Neural cell (in vitro differentiated cells): ENCODE data around the gene SWI5. TPM values are rescaled to one million over a fixed set of nuclear protein-coding genes. Genes with fewer than 3 reads are reported as not detected.

ENCODE experiments used
- H2AFZ ChIP-seq: fragments of 200-600, 300-800 bp; sonication (generic), shearing (Covaris generic); 2 replicates; pipeline ENCODE4 v1.6.0; 2014; ENCODE audit warnings: low read depth, mild to moderate bottlenecking, antibody characterized with exemption, low read length, moderate library complexity
- H3F3A ChIP-seq: fragments of 200-600 bp; shearing (Covaris generic); 2 replicates; pipeline ENCODE4 v1.6.1; 2016; ENCODE audit warnings: mild to moderate bottlenecking, moderate library complexity, mixed read lengths, antibody characterized with exemption, low read length; ENCODE audit not compliant: insufficient read depth, poor library complexity, severe bottlenecking
- H3K27ac ChIP-seq: fragments of 200-600, 300-800 bp; sonication (generic), shearing (Covaris generic); 2 replicates; pipeline ENCODE4 v1.5.1; 2014; ENCODE audit warnings: mild to moderate bottlenecking, low read length, moderate library complexity
- H3K27me3 ChIP-seq: fragments of 300-800, 200-600 bp; sonication (generic), shearing (Covaris generic); 2 replicates; pipeline ENCODE4 v1.6.0; 2014; ENCODE audit warnings: mild to moderate bottlenecking, low read depth, low read length, moderate library complexity; ENCODE audit not compliant: insufficient read depth
- H3K36me3 ChIP-seq: fragments of 300-800, 200-600 bp; sonication (generic), shearing (Covaris generic); 2 replicates; pipeline ENCODE4 v1.5.1; 2014; ENCODE audit warnings: mild to moderate bottlenecking, antibody characterized with exemption, low read length, moderate library complexity; ENCODE audit not compliant: insufficient read depth
- H3K4me2 ChIP-seq: fragments of 300-800, 200-600 bp; sonication (generic), shearing (Covaris generic); 2 replicates; pipeline ENCODE4 v1.6.0; 2014; ENCODE audit warnings: mild to moderate bottlenecking, low read length
- H3K4me3 ChIP-seq: fragments of 300-800, 200-600 bp; sonication (generic), shearing (Covaris generic); 2 replicates; pipeline ENCODE4 v1.5.1; 2014; ENCODE audit warnings: mild to moderate bottlenecking, low read length, moderate library complexity
- H3K79me2 ChIP-seq: fragments of 200-600 bp; shearing (Covaris generic); replicated peaks from 2 replicates; pipeline ENCODE4 v1.6.0; 2014; ENCODE audit warnings: mild to moderate bottlenecking, low read length, moderate library complexity; ENCODE audit not compliant: insufficient read depth
- H3K9ac ChIP-seq: fragments of 300-800, 200-600 bp; sonication (generic), shearing (Covaris generic); 2 replicates; pipeline ENCODE4 v1.6.1; 2016; ENCODE audit warnings: mild to moderate bottlenecking, low read length, mixed read lengths
- H3K9me2 ChIP-seq: fragments of 200-600 bp; shearing (Covaris generic); 2 replicates; pipeline ENCODE4 v1.6.1; 2016; ENCODE audit warnings: mild to moderate bottlenecking, low read length, mixed read lengths; ENCODE audit not compliant: insufficient read depth
- H3K9me3 ChIP-seq: fragments of 200-600, 300-800 bp; sonication (generic), shearing (Covaris generic); 2 replicates; pipeline ENCODE4 v1.6.1; 2016; ENCODE audit warnings: mild to moderate bottlenecking, mixed run types, low read length, moderate library complexity, mixed read lengths
- H4K20me1 ChIP-seq: fragments of 200-600 bp; shearing (Covaris generic); 2 replicates; pipeline ENCODE4 v1.6.1; 2016; ENCODE audit warnings: mild to moderate bottlenecking, mixed run types; ENCODE audit not compliant: insufficient read depth
- EP300 ChIP-seq: fragments of 450-650 bp; conservative IDR thresholded peaks from 2 replicates; pipeline ENCODE4 v1.6.1; 2014; ENCODE audit warnings: antibody characterized with exemption, mild to moderate bottlenecking, moderate library complexity; ENCODE audit not compliant: poor library complexity, severe bottlenecking
- EZH2 ChIP-seq: fragments of 200-600, 300-800 bp; shearing (Covaris generic), sonication (generic); IDR thresholded peaks from 2 replicates; pipeline ENCODE4 v1.6.1; 2014; ENCODE audit warnings: antibody characterized with exemption, low read length, borderline replicate concordance, mild to moderate bottlenecking; ENCODE audit not compliant: insufficient read depth, poor library complexity, severe bottlenecking
- MXI1 ChIP-seq: fragments of 450-650 bp; conservative IDR thresholded peaks from 2 replicates; pipeline ENCODE4 v1.6.1; 2014; ENCODE audit warnings: antibody characterized with exemption, mild to moderate bottlenecking; ENCODE audit not compliant: poor library complexity, severe bottlenecking
- POLR2AphosphoS5 ChIP-seq: IDR thresholded peaks from 2 replicates; pipeline ENCODE4 v1.6.1; 2012
- RAD21 ChIP-seq: fragments of 450-650 bp; conservative IDR thresholded peaks from 2 replicates; pipeline ENCODE4 v1.6.1; 2014; ENCODE audit warnings: antibody characterized with exemption, mild to moderate bottlenecking, moderate library complexity
- SMC3 ChIP-seq: fragments of 450-650 bp; conservative IDR thresholded peaks from 2 replicates; pipeline ENCODE4 v1.6.1; 2014; ENCODE audit warnings: antibody characterized with exemption, mild to moderate bottlenecking, moderate library complexity; ENCODE audit not compliant: poor library complexity
- TAF1 ChIP-seq: IDR thresholded peaks from 2 replicates; pipeline ENCODE4 v1.6.1; 2012; ENCODE audit warnings: low read depth
- polyA plus RNA-seq: library from polyadenylated mRNA; depleted of rRNA; stranded (reverse); fragments of >200 nt; gene quantifications from 2 replicates; pipeline ENCODE4 v1.2.3, GENCODE V29; 2014
- TF ChIP-seq, protein P1 (sequence below): fragments of 450-650 bp; IDR thresholded peaks from 2 replicates; pipeline ENCODE4 v1.5.1; 2014; ENCODE audit warnings: antibody characterized with exemption, mild to moderate bottlenecking, moderate library complexity; ENCODE audit not compliant: poor library complexity, severe bottlenecking
- TF ChIP-seq, protein P2 (sequence below): IDR thresholded peaks from 2 replicates; pipeline ENCODE4 v1.6.1; 2012; ENCODE audit warnings: borderline replicate concordance

SWI5 gene
- polyA plus RNA-seq, 1 donor from 2014 or later: 67.1 TPM

- no peak overlapping the region for H3K9ac ChIP-seq
- H3F3A ChIP-seq: no peaks in the 10 kb centered on the region
- no peak overlapping the region for H3K27ac ChIP-seq
- H4K20me1 ChIP-seq: no peaks in the 10 kb centered on the region
- no peak overlapping the region for H3K4me3 ChIP-seq
- no peaks in the 10 kb centered on the region for H3K36me3 ChIP-seq
- no peak overlapping the region for H2AFZ ChIP-seq
- no peaks in the 10 kb centered on the region for H3K9me3 ChIP-seq
- TF ChIP-seq, protein P1, sequence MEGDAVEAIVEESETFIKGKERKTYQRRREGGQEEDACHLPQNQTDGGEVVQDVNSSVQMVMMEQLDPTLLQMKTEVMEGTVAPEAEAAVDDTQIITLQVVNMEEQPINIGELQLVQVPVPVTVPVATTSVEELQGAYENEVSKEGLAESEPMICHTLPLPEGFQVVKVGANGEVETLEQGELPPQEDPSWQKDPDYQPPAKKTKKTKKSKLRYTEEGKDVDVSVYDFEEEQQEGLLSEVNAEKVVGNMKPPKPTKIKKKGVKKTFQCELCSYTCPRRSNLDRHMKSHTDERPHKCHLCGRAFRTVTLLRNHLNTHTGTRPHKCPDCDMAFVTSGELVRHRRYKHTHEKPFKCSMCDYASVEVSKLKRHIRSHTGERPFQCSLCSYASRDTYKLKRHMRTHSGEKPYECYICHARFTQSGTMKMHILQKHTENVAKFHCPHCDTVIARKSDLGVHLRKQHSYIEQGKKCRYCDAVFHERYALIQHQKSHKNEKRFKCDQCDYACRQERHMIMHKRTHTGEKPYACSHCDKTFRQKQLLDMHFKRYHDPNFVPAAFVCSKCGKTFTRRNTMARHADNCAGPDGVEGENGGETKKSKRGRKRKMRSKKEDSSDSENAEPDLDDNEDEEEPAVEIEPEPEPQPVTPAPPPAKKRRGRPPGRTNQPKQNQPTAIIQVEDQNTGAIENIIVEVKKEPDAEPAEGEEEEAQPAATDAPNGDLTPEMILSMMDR: peak; percentile 73
- TF ChIP-seq SMC3 (peak; percentile 31), MXI1 (no peak)
- H3K4me2 ChIP-seq: no peak overlapping the region
- no peaks in the 10 kb centered on the region for H3K79me2 ChIP-seq
- H3K9me2 ChIP-seq: no peaks in the 10 kb centered on the region
- H3K27me3 ChIP-seq: no peaks in the 10 kb centered on the region
These were observed 21.0 kb upstream of the SWI5 start for GRCh38 chr9:128254855-128255759.

GRCh38 chr9:128257086-128257825 lies 18.8 kb upstream of the SWI5 start:
- TF ChIP-seq, protein P1: no peak
- TF ChIP-seq EZH2 (no peak), POLR2AphosphoS5 (peak; percentile 26), EP300 (no peak)
- Histone ChIP-seq H3K79me2 (no peaks in the 10 kb centered on the region), H3K36me3 (no peaks in the 10 kb centered on the region), H3K9me2 (no peaks in the 10 kb centered on the region), H3K9ac (no peak overlapping the region), H3K4me3 (no peak overlapping the region), H3K4me2 (no peak overlapping the region), H2AFZ (no peak overlapping the region), H3F3A (no peaks in the 10 kb centered on the region), H3K27ac (no peak overlapping the region), H4K20me1 (no peaks in the 10 kb centered on the region), H3K27me3 (no peaks in the 10 kb centered on the region), H3K9me3 (no peaks in the 10 kb centered on the region)

GRCh38 chr9:128257907-128258306 lies 18.2 kb upstream of the SWI5 start:
- H3F3A ChIP-seq: no peaks in the 10 kb centered on the region
- no peak overlapping the region for H3K4me2 ChIP-seq
- no peaks in the 10 kb centered on the region for H3K79me2 ChIP-seq
- no peaks in the 10 kb centered on the region for H3K9me2 ChIP-seq
- H4K20me1 ChIP-seq: no peaks in the 10 kb centered on the region
- H3K4me3 ChIP-seq: no peak overlapping the region
- H3K9ac ChIP-seq: no peak overlapping the region
- H3K36me3 ChIP-seq: no peaks in the 10 kb centered on the region
- H3K27me3 ChIP-seq: no peaks in the 10 kb centered on the region
- TF ChIP-seq RAD21: no peak
- no peak for TF ChIP-seq EP300
- TF ChIP-seq POLR2AphosphoS5: no peak
- no peak for TF ChIP-seq SMC3
- TF ChIP-seq, protein P1: no peak
- no peak for TF ChIP-seq MXI1
- TF ChIP-seq, protein P2, sequence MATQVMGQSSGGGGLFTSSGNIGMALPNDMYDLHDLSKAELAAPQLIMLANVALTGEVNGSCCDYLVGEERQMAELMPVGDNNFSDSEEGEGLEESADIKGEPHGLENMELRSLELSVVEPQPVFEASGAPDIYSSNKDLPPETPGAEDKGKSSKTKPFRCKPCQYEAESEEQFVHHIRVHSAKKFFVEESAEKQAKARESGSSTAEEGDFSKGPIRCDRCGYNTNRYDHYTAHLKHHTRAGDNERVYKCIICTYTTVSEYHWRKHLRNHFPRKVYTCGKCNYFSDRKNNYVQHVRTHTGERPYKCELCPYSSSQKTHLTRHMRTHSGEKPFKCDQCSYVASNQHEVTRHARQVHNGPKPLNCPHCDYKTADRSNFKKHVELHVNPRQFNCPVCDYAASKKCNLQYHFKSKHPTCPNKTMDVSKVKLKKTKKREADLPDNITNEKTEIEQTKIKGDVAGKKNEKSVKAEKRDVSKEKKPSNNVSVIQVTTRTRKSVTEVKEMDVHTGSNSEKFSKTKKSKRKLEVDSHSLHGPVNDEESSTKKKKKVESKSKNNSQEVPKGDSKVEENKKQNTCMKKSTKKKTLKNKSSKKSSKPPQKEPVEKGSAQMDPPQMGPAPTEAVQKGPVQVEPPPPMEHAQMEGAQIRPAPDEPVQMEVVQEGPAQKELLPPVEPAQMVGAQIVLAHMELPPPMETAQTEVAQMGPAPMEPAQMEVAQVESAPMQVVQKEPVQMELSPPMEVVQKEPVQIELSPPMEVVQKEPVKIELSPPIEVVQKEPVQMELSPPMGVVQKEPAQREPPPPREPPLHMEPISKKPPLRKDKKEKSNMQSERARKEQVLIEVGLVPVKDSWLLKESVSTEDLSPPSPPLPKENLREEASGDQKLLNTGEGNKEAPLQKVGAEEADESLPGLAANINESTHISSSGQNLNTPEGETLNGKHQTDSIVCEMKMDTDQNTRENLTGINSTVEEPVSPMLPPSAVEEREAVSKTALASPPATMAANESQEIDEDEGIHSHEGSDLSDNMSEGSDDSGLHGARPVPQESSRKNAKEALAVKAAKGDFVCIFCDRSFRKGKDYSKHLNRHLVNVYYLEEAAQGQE: no peak
- no peak for TF ChIP-seq EZH2
- TF ChIP-seq TAF1: no peak
- no peaks in the 10 kb centered on the region for H3K9me3 ChIP-seq
- H2AFZ ChIP-seq: no peak overlapping the region
- no peak overlapping the region for H3K27ac ChIP-seq
